Measurements from ENCODE around the gene FLNB.
"Not testable (repeated sequence)": the region's sequence is repeated elsewhere in the genome, so short reads cannot be mapped to it uniquely, and the experiment has no call there.

FLNB gene

GRCh38 chr3:58198804-58199203 is 190.6 kb downstream of the FLNB start:
- Mint-ChIP-seq H3K36me3 (ENCODE audit: low read depth) (no peaks in the 10 kb centered on the region), H3K27me3 (ENCODE audit: low read depth) (peaks cover 16% of the 10 kb centered on the region), H3K27ac (no peak overlapping the region), H3K4me1 (peaks cover 18% of the 10 kb centered on the region), H3K4me3 (no peak overlapping the region), H3K9me3 (no peaks in the 10 kb centered on the region)
- TF ChIP-seq, protein P1, sequence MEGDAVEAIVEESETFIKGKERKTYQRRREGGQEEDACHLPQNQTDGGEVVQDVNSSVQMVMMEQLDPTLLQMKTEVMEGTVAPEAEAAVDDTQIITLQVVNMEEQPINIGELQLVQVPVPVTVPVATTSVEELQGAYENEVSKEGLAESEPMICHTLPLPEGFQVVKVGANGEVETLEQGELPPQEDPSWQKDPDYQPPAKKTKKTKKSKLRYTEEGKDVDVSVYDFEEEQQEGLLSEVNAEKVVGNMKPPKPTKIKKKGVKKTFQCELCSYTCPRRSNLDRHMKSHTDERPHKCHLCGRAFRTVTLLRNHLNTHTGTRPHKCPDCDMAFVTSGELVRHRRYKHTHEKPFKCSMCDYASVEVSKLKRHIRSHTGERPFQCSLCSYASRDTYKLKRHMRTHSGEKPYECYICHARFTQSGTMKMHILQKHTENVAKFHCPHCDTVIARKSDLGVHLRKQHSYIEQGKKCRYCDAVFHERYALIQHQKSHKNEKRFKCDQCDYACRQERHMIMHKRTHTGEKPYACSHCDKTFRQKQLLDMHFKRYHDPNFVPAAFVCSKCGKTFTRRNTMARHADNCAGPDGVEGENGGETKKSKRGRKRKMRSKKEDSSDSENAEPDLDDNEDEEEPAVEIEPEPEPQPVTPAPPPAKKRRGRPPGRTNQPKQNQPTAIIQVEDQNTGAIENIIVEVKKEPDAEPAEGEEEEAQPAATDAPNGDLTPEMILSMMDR (IDR thresholded peaks at IDR 0.05; ENCODE audit: unreplicated experiment in 3 of 3), result no peak

DNA sequence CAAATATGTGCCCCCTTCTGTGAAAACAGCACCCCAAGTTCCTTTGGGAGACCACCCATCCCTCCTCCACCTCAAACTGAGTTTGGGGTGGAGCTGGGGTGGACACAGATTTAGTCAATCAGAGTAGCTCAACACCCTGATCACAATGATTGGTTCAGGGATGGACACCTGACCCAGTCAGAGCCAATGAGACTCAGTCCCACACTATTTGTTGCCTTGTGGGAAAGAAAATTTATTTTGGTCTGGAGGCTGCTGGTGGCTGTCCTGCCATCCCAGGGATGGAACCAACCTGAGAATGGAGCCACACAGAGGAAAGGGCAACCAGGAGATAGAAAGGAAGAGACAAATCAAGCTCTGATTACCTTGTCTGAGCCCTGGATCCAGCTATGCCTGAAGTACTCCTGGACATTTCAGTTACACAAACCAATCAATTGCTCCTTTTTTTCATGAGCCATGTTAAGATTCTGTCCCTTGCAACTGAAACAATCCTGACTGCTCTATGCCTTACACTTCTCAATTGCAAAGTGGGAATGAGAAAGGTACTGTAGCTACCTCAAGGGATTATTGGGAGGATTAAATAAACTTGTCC is 192.0 kb downstream of the FLNB start:
- no peak overlapping the region for H3K4me3 Mint-ChIP-seq
- TF ChIP-seq, protein P1 (IDR thresholded peaks at IDR 0.05; ENCODE audit: unreplicated experiment in 3 of 3), result no peak
- H3K36me3 Mint-ChIP-seq (ENCODE audit: low read depth), result no peaks in the 10 kb centered on the region
- peak overlapping the region; percentile 28 to 80 (median 67) for H3K27ac Mint-ChIP-seq
- peaks cover 21% of the 10 kb centered on the region for H3K27me3 Mint-ChIP-seq (ENCODE audit: low read depth)
- H3K4me1 Mint-ChIP-seq, result peaks cover 18% of the 10 kb centered on the region
- no peaks in the 10 kb centered on the region for H3K9me3 Mint-ChIP-seq

DNA sequence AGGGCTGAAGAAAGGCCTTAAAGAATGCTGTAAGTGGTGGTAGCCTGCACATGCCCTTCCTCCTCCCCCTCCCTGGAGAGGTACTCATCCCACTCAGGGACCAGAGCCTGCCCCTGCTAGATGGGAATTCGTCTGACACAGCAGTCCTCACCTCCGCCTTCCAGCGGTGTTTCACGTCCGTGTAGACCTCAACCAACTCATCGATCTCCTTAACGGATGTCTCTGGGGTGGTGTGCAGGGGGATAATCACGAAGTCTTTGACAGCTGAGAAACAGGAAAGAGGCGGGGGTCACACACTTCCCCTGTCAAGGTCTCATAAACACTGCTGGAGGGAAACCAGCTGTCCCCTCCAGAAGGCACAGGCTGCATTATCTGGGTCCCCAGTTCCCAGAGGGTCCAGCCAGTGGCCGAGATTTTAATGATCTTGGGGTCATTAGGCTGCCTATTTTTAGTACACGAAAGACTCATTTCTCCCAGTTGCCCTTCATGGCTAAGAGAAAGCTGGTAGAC is 192.7 kb downstream of the FLNB start:
- TF ChIP-seq, protein P1 (IDR thresholded peaks at IDR 0.05; ENCODE audit: unreplicated experiment in 3 of 3), result no peak
- Mint-ChIP-seq H3K27me3 (ENCODE audit: low read depth) (peaks cover 25% of the 10 kb centered on the region), H3K9me3 (no peaks in the 10 kb centered on the region), H3K4me1 (peaks cover 18% of the 10 kb centered on the region), H3K27ac (peak overlapping the region; percentile 28 to 80 (median 67)), H3K4me3 (no peak overlapping the region), H3K36me3 (ENCODE audit: low read depth) (no peaks in the 10 kb centered on the region)

DNA sequence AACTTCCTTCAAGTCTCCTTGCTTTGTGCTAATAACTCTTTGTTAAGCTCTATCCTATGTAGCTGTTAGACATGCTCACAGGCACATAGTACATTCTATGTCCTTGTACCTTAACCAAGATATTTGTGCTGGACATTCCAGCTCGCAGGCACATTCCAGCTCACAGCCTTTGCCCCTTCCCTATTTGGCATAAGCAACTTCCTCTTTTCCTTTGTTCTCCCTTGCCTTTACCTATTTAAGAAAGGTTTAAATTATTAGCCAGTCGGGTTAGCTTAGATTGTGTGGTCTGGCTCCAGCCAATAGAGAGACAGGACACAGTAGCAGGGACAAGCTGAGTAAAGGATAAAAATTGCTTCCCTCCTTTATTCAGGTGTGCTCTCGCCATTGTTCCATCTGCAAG is 193.2 kb downstream of the FLNB start:
- peaks cover 18% of the 10 kb centered on the region for H3K4me1 Mint-ChIP-seq
- peaks cover 29% of the 10 kb centered on the region for H3K27me3 Mint-ChIP-seq (ENCODE audit: low read depth)
- H3K36me3 Mint-ChIP-seq (ENCODE audit: low read depth); H3K4me3 Mint-ChIP-seq; H3K9me3 Mint-ChIP-seq: not testable (repeated sequence)
- H3K27ac Mint-ChIP-seq, result peak overlapping the region; percentile 28 to 80 (median 67)

- H3K9me3 Mint-ChIP-seq, result no peaks in the 10 kb centered on the region
- no peak overlapping the region for H3K27ac Mint-ChIP-seq
- H3K4me3 Mint-ChIP-seq, result no peak overlapping the region
- no peaks in the 10 kb centered on the region for H3K36me3 Mint-ChIP-seq (ENCODE audit: low read depth)
- TF ChIP-seq, protein P1 (IDR thresholded peaks at IDR 0.05; ENCODE audit: unreplicated experiment in 3 of 3), result no peak
- H3K27me3 Mint-ChIP-seq (ENCODE audit: low read depth), result peaks cover 31% of the 10 kb centered on the region
- peaks cover 18% of the 10 kb centered on the region for H3K4me1 Mint-ChIP-seq
Observed at GRCh38 chr3:58202917-58203360, 194.7 kb downstream of the FLNB start.

DNA sequence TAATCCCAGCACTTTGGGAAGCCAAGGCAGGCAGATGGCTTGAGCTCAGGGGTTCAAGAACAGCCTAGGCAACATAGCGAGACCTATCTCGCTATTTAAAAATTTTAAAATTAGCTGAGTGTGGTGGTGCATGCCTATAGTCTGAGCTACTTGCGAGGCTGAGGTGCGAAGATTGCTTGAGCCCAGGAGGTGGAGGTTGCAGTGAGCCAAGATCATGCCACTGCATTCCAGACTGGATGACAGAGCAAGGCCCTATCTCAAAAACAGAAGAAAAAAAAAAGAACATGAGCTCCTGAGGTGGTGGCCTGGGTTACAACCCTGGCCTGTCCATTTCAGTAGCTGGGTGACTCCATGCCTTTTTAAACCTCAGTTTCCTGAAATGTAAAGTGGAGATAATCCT is 195.3 kb downstream of the FLNB start:
- no peak overlapping the region for H3K4me3 Mint-ChIP-seq
- TF ChIP-seq, protein P1 (IDR thresholded peaks at IDR 0.05; ENCODE audit: unreplicated experiment in 3 of 3), result no peak
- no peaks in the 10 kb centered on the region for H3K36me3 Mint-ChIP-seq (ENCODE audit: low read depth)
- H3K27me3 Mint-ChIP-seq (ENCODE audit: low read depth), result peaks cover 31% of the 10 kb centered on the region
- no peaks in the 10 kb centered on the region for H3K9me3 Mint-ChIP-seq
- H3K27ac Mint-ChIP-seq, result no peak overlapping the region
- peaks cover 18% of the 10 kb centered on the region for H3K4me1 Mint-ChIP-seq
